ENCODE measurements around the gene AXIN1.
"Not testable (repeated sequence)": the region's sequence is repeated elsewhere in the genome, so short reads cannot be mapped to it uniquely, and the experiment has no call there.

AXIN1 gene

GRCh38 chr16:264440-264951, 88.0 kb downstream of the AXIN1 start:
- no peak for DNase-seq

- no peak for DNase-seq
These were observed 88.6 kb downstream of the AXIN1 start for GRCh38 chr16:263944-264343.

- no peak for DNase-seq
These were observed 89.2 kb downstream of the AXIN1 start for GRCh38 chr16:263182-263774.

GRCh38 chr16:262121-262745, 90.3 kb downstream of the AXIN1 start:
- no peak for DNase-seq

GRCh38 chr16:261031-261691, 91.4 kb downstream of the AXIN1 start:
- no peak for DNase-seq

GRCh38 chr16:260326-260725, 92.2 kb downstream of the AXIN1 start:
- DNase-seq: no peak

- no peak for DNase-seq
These were observed 92.7 kb downstream of the AXIN1 start for GRCh38 chr16:259814-260253.

- no peak for DNase-seq
These were observed 93.3 kb downstream of the AXIN1 start for GRCh38 chr16:259226-259625.

GRCh38 chr16:258091-258490, 94.4 kb downstream of the AXIN1 start:
- DNase-seq: not testable (repeated sequence)

GRCh38 chr16:255183-255582, 97.3 kb downstream of the AXIN1 start:
- no peak for DNase-seq

GRCh38 chr16:254461-254860, 98.1 kb downstream of the AXIN1 start:
- no peak for DNase-seq

- DNase-seq: peak in 1 of 5 experiments; percentile 18
These were observed 98.7 kb downstream of the AXIN1 start for GRCh38 chr16:253833-254232.

- DNase-seq: peak in 2 of 5 experiments; percentile 16 to 60
These were observed 99.9 kb downstream of the AXIN1 start for GRCh38 chr16:252366-253337.

GRCh38 chr16:249431-249830, 103.1 kb downstream of the AXIN1 start:
- no peak for DNase-seq

GRCh38 chr16:247027-247426, 105.5 kb downstream of the AXIN1 start:
- DNase-seq: no peak

- no peak for DNase-seq
These were observed 107.4 kb downstream of the AXIN1 start for GRCh38 chr16:245105-245504.

- no peak for DNase-seq
These were observed 109.2 kb downstream of the AXIN1 start for GRCh38 chr16:243348-243747.

- DNase-seq: no peak
These were observed 110.2 kb downstream of the AXIN1 start for GRCh38 chr16:242281-242680.

GRCh38 chr16:240559-240958, 112.0 kb downstream of the AXIN1 start:
- no peak for DNase-seq

GRCh38 chr16:239948-240277, 112.6 kb downstream of the AXIN1 start:
- DNase-seq: no peak
